Activated CD4-positive, CD25-positive, alpha-beta regulatory T cell treated with anti-CD3 and anti-CD28 coated beads, Interleukin-2, amount 50 U/mL, for 72 hours (primary cell): ENCODE data around the gene MVB12B.
A peak's percentile ranks its signal among the peaks of the same experiment; 100 is the strongest.

Experiments used
- DNase-seq: peaks from one replicate; pipeline ENCODE4 v3.0.0; 2021

MVB12B gene

GRCh38 chr9:126508928-126509327, 182.3 kb downstream of the MVB12B start:
- DNase-seq: no peak

GRCh38 chr9:126509718-126510117, 183.1 kb downstream of the MVB12B start:
- no peak for DNase-seq

GRCh38 chr9:126510564-126510963, 183.9 kb downstream of the MVB12B start:
- no peak for DNase-seq

GRCh38 chr9:126511411-126511810, 184.8 kb downstream of the MVB12B start:
- DNase-seq: no peak

- DNase-seq: no peak
Observed at GRCh38 chr9:126513159-126514036, 186.8 kb downstream of the MVB12B start.

- DNase-seq: peak; percentile 60
Observed at GRCh38 chr9:126514037-126514821, 187.6 kb downstream of the MVB12B start.

- DNase-seq: no peak
Observed at GRCh38 chr9:126515001-126515872, 188.6 kb downstream of the MVB12B start.

GRCh38 chr9:126515873-126516505, 189.4 kb downstream of the MVB12B start:
- DNase-seq: no peak

GRCh38 chr9:126516561-126516935, 189.9 kb downstream of the MVB12B start:
- DNase-seq: no peak

GRCh38 chr9:126516936-126517832, 190.6 kb downstream of the MVB12B start:
- DNase-seq: peak; percentile 49

GRCh38 chr9:126517833-126518356, 191.3 kb downstream of the MVB12B start:
- DNase-seq: no peak

- no peak for DNase-seq
Observed at GRCh38 chr9:126518763-126519162, 192.1 kb downstream of the MVB12B start.

- DNase-seq: no peak
Observed at GRCh38 chr9:126519660-126520420, 193.2 kb downstream of the MVB12B start.

- no peak for DNase-seq
Observed at GRCh38 chr9:126520453-126520852, 193.8 kb downstream of the MVB12B start.

GRCh38 chr9:126521089-126521488, 194.5 kb downstream of the MVB12B start:
- DNase-seq: no peak

GRCh38 chr9:126521551-126521950, 194.9 kb downstream of the MVB12B start:
- no peak for DNase-seq

- DNase-seq: no peak
Observed at GRCh38 chr9:126521976-126522590, 195.5 kb downstream of the MVB12B start.

- no peak for DNase-seq
Observed at GRCh38 chr9:126522612-126523356, 196.2 kb downstream of the MVB12B start.

- no peak for DNase-seq
Observed at GRCh38 chr9:126523611-126524111, 197.0 kb downstream of the MVB12B start.
